ENCODE results near the gene SRP19. TPM values are rescaled to one million over a fixed set of nuclear protein-coding genes. Genes with fewer than 3 reads are reported as not detected.
A peak's percentile ranks its signal among the peaks of the same experiment; 100 is the strongest.

SRP19 gene
- total and polyA plus RNA-seq, 9 of the 15 experiments (the other 6 are each of a cell fraction or from before 2014, with no cell fraction given) = 52.3 to 357 (median 146) TPM

- Histone ChIP-seq H3K4me2 (ENCODE audit: insufficient read depth, low read length) (no peak overlapping the region), H3K9me3 (replicated peaks; ENCODE audit: control insufficient read depth, insufficient read depth, low read depth, low read length) (no peaks in the 10 kb centered on the region), H4K20me1 (replicated peaks; ENCODE audit: control insufficient read depth, insufficient read depth, low read length) (peaks cover 5% of the 10 kb centered on the region), H3K27me3 (ENCODE audit: control insufficient read depth in 2 of 2, insufficient read depth in 2 of 2, low read length in 2 of 2) (no peaks in the 10 kb centered on the region), H2AFZ (ENCODE audit: low read depth, low read length) (no peak overlapping the region), H3K4me3 (no peak overlapping the region), H3K4me1 (replicated peaks in 1 of 2; ENCODE audit: control insufficient read depth in 2 of 2, insufficient read depth in 2 of 2, low read length in 2 of 2) (peaks cover 0 to 11% of the 10 kb centered on the region in 2 experiments; a peak in 3 of 5 replicates), H3K79me2 (ENCODE audit: control insufficient read depth, insufficient read depth, low read length) (no peaks in the 10 kb centered on the region; the same call in 2 of the 3 replicates), H3K27ac (ENCODE audit: extremely low read depth, low read depth, low read length) (no peak overlapping the region), H3K9me1 (ENCODE audit: control insufficient read depth, insufficient read depth, low read length) (no peaks in the 10 kb centered on the region), H3K9ac (ENCODE audit: insufficient read depth in 1 of 2, low read depth in 2 of 2, low read length in 2 of 2) (no peak overlapping the region), H3K36me3 (ENCODE audit: control insufficient read depth, insufficient read depth, low read length) (peaks cover 75% of the 10 kb centered on the region)
- DNase-seq (ENCODE audit: extremely low read depth in 1 of 4, low spot score in 3 of 4) (no peak), ATAC-seq (peak; percentile 43; the same call in 2 of the 3 replicates), FAIRE-seq (peak; percentile 57)
- ChIA-PET CTCF (ENCODE audit: low intra/inter-chr PET ratio) (no interaction called here), POLR2A (interaction anchor here (1.2 kb wide), 1 partner anchor 17 kb away, joined by 7 read pairs; no protein-coding TSS in a partner anchor)
- in situ Hi-C loops (cut with MboI) (no loop called here), intact Hi-C loops (cut with micrococcal nuclease) (no loop called here)
- BruUV-seq (replicated peaks) = no TSS peak
- 23% methylated on average over 2 of the region's 2 CpGs for WGBS (ENCODE audit: insufficient coverage, low coverage, missing lambda C conversion rate)
- TF ChIP-seq POLR2AphosphoS2 (IDR thresholded peaks at IDR 0.05; ENCODE audit: low read length) (no peak), MTA1 (IDR thresholded peaks at IDR 0.05; ENCODE audit: borderline replicate concordance) (no peak), TAF9B (IDR thresholded peaks at IDR 0.05; ENCODE audit: partially characterized antibody) (no peak), YBX1 (IDR thresholded peaks at IDR 0.05) (no peak), ZNF696 (CRISPR knock-in tag; conservative IDR thresholded peaks at IDR 0.05) (no peak), NELFE (IDR thresholded peaks at IDR 0.05; ENCODE audit: insufficient read depth, insufficient read length) (no peak), L3MBTL2 (IDR thresholded peaks at IDR 0.05) (no peak), SREBF2 (CRISPR knock-in tag; IDR thresholded peaks at IDR 0.05) (no peak), ZBTB12 (CRISPR knock-in tag; IDR thresholded peaks at IDR 0.05) (no peak), CXXC5 (CRISPR knock-in tag; IDR thresholded peaks at IDR 0.05) (0 out of 2 replicates have a peak, but pooled peaks have one; percentile 31), PHB (CRISPR knock-in tag; IDR thresholded peaks at IDR 0.05) (no peak), TOE1 (IDR thresholded peaks at IDR 0.05; ENCODE audit: borderline replicate concordance) (no peak), TOE1 (CRISPR knock-in tag; IDR thresholded peaks at IDR 0.05; ENCODE audit: borderline replicate concordance, low read depth) (no peak), ZFP91 (CRISPR knock-in tag; IDR thresholded peaks at IDR 0.05) (no peak), CGGBP1 (CRISPR knock-in tag; IDR thresholded peaks at IDR 0.05) (no peak), GATA2 (CRISPR knock-in tag; IDR thresholded peaks at IDR 0.05) (no peak), FOXA3 (CRISPR knock-in tag; conservative IDR thresholded peaks at IDR 0.05 in 1 of 2, IDR thresholded peaks at IDR 0.05 in 1 of 2) (no peak), RBBP5 (IDR thresholded peaks at IDR 0.05; ENCODE audit: borderline replicate concordance, insufficient read depth, low read length, poor library complexity, severe bottlenecking) (no peak), ZNF232 (CRISPR knock-in tag; IDR thresholded peaks at IDR 0.05) (no peak), C11orf30 (IDR thresholded peaks at IDR 0.05; ENCODE audit: low read depth) (no peak), ZNF134 (CRISPR knock-in tag; conservative IDR thresholded peaks at IDR 0.05) (no peak), RBFOX2 (IDR thresholded peaks at IDR 0.05; ENCODE audit: low read depth, low read length) (no peak)
Observed at GRCh38 chr5:112883192-112883591, 22.1 kb downstream of the SRP19 start.
